HG02840 (cell line): ENCODE results near the gene SARNP.
A peak's percentile ranks its signal among the peaks of the same experiment; 100 is the strongest.
"Not testable (repeated sequence)": the region's sequence is repeated elsewhere in the genome, so short reads cannot be mapped to it uniquely, and the experiment has no call there.

Experiments used
- ATAC-seq: cut with Tn5 transposase; IDR thresholded peaks from one replicate; pipeline ENCODE4 v1.9.1; 2021; ENCODE audit warnings: mild to moderate bottlenecking, moderate library complexity, moderate number of reproducible peaks; ENCODE audit not compliant: unreplicated experiment, low FRiP score

The SARNP gene, protein sequence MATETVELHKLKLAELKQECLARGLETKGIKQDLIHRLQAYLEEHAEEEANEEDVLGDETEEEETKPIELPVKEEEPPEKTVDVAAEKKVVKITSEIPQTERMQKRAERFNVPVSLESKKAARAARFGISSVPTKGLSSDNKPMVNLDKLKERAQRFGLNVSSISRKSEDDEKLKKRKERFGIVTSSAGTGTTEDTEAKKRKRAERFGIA

DNA sequence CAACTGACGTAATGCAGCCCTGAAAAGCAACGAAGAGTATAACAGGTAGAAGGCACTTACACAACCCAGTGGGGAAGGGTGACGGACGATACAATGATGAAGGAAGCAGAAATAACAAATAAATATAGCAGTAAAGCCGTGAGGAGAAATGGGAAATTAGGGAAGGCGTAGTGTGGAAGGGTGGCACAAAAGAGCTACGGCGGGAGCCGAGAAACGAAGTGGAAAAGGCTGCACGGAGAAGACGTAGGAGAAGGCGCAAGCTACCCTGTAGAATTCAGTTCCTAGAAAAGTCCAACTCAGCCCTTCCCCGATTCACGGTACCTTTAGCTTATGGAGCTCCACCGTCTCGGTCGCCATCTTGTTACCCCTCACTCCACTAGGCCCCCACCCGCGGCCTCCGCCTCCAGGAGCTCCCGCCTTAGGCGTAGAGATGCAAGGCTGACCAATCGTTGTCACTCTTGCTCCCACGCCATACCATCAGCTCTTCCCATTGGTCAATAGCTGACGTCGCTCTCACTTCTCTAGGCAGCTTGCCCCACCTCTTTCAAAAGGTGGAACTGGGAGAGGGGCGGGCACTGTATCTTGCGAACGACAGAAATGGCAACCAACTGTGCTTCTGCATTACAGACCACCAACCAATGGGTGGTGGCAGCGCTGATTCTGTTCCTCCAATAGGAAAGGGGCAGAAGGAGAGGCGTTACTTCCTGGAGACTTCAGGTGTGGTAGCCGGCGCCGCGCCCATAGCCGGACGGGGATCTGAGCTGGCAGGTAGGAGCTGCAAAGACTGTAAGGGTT, at the start of gene SARNP, which contains the start of gene ORMDL2:
Gene SARNP (minus strand): TSS at position 380 of the 795 bp plus-strand sequence. CDS start 23 bp downstream, at position 357.
Gene ORMDL2 (plus strand): TSS at position 697 of the 795 bp plus-strand sequence. CDS start 959 bp downstream, outside the sequence.
- peak; percentile 98 for ATAC-seq

DNA sequence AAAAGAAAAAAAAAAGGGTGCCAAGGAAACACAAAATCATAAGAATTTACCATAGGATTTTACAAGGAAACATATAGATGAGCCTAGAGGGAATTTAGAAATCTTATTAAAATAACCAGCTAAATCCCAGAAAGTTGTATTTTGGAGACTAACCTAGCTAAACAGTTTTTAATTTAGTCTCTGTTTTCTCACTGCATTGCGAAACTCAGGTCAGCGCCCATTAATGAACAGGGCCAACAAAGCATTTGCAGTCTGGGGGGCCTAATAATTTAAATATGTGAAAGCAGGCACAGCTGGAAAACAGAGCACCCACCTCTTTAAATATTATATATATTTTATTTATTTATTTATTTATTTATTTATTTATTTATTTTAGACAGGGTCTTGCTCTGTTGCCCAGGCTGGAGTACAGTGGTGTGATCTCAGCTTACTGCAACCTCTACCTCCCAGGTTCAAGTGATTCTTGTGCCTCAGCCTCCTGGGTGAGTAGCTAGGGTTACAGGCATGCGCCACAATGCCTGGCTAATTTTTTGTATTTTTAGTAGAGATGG, 49.0 kb upstream of the SARNP start:
- ATAC-seq, result not testable (repeated sequence)

DNA sequence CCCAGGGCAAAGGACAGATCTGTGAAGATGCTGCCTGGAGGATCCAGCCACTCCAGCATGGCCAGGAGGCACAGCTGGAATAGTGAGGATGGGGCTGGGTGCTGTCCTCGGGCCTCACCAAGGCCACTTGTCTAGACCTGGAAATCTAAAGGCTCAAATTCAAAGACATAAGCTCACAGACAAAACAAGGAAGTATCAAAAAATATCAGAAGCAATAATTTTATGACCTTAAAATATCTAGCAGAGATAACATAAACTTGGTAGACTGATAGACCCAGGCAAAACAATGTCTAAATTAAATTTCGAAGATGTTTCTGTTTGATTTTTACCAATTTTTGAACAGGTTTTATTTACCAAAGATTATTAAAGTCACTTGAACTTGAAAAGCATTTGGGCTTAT, 47.8 kb upstream of the SARNP start:
- ATAC-seq, result no peak

DNA sequence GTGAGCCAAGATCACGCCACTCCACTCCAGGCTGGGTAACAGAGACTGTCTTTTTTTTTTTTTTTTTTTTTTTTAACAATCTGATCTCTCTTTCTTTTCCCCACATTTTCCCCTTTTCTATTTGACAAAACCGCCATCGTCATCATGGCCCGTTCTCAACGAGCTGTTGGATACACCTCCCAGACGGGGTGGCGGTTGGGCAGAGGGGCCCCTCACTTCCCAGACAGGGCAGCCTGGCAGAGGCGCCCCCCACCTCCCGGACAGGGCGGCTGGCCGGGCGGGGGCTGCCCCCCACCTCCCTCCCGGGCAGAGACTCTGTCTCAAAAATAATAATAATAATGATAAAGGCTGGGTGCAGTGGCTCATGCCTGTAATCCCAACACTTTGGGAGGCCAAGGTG, 45.4 kb upstream of the SARNP start:
- not testable (repeated sequence) for ATAC-seq

DNA sequence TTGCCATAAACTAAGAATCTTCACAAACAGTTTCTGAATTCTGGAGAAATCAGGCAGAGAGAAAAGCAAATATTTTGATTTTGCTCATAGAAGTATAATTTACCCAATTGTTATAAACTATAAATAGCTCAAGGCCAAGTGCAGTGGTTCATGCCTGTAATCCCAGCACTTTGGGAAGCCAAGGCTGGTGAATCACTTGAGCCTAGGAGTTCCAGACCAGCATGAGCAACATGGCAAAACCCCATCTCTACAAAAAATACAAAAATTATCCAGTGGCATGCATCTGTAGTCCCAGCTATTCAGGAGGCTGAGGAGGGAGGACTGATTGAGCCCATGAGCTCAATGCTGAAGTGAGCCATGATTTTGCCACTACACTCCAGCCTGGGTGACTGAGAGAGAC, 44.8 kb upstream of the SARNP start:
- no peak for ATAC-seq

DNA sequence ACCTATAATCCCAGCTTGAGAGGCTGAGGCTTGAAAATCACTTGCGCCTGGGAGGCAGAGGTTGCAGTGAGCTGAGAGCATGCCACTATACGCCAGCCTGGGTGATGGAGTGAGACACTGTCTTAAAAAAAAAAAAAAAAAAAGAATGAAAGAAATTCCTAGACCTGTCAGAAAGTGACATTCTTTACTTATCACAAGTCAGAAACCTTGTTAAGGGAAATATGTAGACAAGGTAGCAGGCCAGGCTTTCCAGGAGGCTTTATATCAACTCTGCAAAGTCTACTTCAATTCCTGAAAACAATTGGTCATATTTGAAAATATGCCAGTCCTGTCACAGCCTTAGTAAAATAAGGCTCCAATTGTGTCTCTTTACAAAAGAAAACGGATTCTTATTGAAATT, 44.3 kb upstream of the SARNP start:
- ATAC-seq, result no peak

DNA sequence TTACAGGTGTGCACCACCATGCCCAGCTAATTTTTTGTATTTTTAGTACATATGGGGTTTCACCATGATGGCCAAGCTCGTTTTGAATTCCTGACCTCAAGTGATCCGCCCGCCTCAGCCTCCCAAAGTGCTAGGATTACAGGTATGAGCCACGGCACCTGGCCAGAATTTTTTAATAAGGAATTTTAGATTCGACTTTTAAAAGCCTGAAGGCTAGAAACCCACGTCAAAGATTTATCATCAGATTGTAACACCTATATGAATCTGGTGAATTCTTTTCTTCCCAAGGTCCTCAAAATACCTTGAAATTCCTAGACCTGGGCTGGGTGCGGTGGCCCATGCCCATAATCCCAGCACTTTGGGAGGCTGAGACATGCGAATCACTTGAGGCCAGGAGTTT, 43.9 kb upstream of the SARNP start:
- no peak for ATAC-seq

DNA sequence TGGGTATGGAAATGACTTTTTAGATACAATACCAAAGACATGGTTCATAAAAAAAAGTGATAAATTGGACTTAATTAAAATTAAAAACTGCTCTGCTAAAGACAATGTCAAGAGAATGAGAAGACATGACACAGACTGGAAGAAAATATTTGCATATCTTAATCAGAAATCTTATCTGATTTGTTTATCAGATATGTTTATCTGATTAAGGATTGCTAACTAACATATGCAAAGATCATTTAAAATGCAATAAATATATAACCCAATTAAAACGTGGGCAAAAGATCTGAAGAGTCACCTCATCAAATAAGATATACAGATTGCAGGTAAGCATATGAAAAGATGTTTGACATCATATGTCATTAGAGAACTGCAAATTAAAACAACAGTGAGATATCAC, 35.2 kb upstream of the SARNP start:
- ATAC-seq, result no peak

DNA sequence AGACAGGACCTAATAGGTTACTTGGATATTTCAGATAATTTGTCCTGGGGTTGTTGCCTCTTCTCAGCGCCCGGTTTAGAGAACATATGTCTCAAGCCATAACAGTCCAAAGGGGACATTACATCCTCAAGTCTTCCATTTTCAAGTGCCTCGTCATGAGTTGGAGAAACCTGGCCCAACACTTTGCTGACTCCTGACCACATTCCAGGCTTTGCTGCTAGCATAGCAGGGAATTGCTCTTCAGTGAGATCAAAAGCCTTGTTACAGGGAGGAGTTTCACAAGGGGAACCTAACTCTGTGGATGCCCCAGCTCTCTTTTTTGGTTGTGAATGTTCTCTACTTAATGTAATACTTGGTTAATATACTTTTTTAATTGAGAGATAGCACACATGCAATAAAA, 33.4 kb upstream of the SARNP start:
- no peak for ATAC-seq

DNA sequence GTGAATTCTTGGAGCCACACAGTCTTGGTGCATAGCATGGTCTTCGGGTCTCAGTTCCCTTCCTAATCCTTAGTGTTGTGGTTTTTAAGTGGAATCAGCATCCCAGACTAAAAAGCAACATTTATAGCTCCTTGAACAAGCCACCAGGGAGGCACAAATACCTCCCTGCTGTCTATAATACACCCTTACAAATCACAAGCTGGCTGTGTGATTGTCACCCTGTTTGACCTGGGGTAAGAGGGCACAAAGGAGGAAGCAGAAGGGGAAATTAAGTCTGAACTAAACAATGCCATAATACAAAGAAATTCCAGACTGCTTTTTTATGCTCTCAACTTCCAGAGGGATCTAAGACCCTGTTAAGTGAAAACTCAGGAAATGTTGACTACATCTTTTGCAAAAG, 32.9 kb upstream of the SARNP start:
- no peak for ATAC-seq

DNA sequence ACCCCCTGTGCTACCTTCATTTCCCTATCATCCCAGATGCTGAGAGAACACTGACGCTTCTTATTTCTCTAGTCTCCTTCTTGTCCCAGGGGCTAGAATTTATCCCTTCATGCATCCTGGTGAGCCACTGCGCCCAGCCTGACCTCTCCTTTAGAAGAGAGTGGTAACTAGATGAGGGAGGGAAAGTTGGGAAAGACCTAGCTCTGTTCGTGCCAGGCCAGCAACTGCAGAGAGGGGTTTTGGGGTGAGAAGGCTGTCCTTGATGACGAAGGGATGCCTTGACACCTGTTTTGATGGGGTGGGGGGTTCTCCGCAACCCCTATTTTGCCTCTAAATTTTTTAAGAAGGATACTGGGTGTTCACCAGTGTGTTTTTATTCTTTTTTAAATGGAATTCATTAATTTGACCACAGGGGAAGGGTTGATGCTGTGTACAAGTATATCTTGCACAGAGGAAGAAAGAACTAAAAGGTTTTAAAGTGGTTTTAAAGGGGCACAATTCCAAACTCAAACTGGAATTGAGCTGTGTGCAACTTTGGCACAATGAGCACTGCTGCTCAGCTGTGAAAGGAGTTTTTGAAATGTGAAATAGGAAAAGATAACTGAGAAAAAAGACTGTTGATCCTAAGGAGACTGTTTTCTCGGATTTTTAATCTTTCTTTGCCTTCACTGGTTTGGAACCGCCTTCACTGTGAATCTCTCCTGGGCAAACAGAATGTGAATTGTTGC, 32.3 kb upstream of the SARNP start:
- ATAC-seq, result no peak

DNA sequence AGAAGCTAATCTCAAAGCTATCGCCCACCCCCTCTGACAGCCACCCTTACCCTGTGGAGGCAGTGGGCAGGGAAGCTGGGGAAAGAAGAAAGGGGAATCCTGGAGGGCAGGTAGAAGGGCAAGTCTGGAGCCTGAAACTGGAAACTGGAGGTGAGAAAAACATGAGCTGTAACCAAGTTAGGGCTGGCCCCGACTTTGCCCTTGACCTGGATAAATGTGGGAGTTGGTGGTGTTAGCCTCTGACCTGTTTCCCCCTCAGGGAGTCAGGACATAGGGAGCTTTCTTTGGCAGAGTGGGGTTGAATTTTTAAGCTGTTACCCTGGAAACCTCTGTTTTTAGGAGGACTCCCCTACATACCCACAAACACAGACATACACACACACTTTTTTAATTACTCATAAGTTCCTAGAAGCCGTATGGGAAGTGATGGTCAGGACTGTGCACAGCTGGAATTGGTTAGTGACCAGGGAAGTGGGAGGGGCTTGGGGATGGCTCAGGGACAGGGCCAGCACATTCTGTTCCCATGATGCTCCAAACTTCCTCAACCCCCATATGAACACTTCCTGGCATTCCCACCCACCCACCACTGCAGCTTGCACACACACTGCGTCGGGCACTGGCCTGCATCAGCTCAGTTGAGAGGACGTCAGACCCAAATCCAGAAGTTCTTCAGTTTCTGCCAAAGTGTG, 30.2 kb upstream of the SARNP start:
- ATAC-seq, result no peak

DNA sequence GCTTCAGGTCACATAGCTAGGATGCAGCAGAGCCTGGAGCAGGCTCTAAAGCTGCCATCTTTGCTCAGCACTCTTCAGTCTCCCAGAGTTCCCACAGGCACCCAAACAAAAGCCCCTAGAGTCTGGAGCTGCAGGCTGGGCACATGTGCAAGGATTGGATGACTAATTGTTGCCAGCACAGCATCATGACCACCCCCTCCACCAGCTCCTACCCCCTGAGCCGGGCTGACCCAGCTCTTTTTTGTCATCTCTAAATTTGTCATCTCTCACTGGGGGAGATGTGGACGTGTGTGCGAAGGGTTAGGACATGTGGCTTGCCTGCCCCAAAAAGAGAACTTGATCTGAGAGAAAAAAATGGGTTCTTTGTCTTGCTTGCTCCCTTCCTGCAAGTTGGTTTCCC, 29.5 kb upstream of the SARNP start:
- no peak for ATAC-seq

DNA sequence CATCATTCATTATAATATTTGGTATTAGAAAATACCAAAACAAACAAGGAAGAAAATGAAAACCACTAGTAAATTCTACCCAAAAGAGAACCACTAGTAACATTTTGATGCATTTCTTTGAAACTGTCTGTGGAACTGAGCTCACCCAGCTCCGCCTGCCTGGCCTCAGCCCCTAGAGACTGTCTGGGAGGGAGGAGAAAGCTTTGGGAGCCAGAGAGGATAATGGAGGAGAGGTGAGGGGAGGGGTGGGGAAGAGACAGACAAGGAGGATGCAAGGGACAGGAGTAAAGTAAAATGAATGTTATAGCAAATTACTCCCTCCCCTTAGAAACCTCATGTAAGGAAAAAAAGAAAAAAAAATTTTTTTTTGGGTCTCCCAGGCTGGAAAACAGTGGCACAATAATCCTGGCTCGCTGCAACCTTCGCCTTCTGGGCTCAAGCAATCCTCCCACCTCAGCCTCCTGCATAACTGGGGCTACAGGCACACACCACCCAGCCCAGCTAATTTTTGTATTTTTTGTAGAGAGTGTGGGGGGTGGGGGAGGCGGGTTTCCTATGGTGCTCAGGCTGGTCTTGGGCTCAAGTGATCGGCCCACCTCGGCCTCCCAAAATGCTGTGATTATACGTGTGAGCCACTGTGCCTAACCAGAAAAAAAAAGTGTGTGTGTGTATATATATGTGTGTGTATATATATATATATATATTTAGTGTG, 28.4 kb upstream of the SARNP start:
- ATAC-seq, result no peak

DNA sequence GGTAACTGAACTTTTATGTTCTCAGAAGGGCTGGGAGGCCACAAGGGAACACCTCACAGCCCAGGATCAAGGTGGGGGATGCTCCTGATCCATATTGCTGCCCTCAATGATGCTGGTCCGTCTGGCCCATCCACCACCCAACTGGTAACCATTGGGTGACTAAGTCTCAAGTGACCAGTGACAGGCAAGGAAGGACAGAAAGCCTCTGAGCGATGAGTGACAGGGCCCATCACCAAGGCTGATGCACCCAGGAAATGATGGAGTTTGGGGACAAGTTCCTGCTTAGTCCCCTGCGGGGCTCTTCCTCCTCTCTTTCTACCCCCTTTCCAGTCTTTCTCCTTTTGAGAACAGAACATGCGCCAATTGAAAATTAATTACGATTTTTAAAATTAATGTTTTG, 27.8 kb upstream of the SARNP start:
- ATAC-seq, result no peak

DNA sequence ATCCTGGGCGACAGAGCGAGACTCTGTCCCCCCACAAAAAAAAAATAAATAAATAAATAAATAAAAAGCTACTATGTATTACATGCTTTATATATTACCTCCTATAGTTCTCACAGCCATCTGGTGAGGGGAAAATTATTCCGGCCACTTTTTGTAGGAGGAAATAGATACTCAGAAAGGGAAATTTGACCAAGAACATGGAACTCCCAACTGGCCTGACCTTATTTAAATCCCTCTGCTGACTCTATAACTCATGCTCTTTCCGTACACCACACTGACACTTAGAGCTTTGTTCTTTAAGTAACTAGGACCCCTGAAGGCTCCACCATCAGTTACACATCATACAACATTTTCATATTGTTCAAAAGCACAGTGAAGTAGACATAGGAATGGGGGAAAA, 27.4 kb upstream of the SARNP start:
- no peak for ATAC-seq

DNA sequence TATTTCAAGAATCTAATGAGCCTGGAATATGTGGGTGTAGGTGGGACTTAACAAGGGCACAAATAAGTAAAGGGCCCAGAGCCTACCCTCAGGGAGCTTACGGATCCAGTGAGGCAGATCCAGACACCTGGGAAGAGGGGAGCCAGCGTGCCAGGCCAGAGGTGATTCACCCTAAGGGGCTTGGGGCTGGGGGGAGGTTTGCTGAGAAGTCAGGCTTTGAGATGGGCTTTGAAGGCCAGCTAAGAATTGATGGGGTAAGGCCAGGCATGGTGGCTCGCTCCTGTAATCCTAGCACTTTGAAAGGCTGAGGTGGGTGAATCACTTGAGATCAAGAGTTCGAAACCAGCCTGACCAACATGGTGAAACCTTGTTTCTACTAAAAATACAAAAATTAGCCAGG, 25.9 kb upstream of the SARNP start:
- ATAC-seq, result no peak

DNA sequence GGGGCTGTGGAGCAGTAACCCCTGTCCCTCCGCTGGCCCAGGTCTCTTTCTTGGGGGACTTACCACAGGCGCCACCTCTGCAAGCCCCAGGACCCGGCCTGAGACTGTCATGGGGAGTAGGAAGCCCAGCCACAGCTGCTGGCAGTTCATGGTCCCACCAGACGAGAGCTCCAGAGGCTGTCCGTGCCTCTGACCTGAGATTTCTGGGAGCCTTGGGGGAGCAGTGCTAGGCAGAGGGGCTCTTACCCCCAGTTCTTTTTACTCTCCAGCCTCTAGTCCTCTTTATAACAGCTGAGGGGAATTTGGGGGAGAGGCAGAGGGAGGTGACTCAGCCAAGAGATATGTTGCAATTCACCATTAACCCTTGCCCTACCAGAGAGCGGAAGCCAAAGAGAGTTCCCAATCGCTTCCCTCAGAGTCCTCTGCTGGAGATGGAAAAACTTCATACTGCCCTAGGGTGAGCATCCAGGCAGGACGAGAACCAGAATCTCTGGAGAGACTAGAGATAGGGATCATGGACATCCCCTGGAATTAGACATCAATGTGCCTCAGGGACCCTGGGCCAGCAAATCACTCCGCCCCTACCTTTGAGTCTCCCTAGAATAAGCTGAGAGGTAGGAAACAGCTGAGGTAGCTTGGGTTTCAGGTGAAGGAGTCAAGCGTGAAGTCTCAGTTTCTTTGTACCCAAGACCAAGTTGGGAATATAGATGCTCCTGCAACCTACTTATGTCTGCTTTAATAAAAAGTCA, 25.3 kb upstream of the SARNP start, which contains the start of gene MMP19:
Gene MMP19 (minus strand): TSS at position 256 of the 749 bp plus-strand sequence. CDS start 106 bp downstream, at position 150.
- no peak for ATAC-seq
